Testis (tissue), 2 donors: ENCODE results near the gene FMNL3.
"Not testable (repeated sequence)": the region's sequence is repeated elsewhere in the genome, so short reads cannot be mapped to it uniquely, and the experiment has no call there.

Source experiments
- CTCF ChIP-seq, 3 experiments: fragments of 450-650 bp in 2 of 3; fragments of 200-600 bp in 1 of 3; sonication (generic) in 1 of 3; IDR thresholded peaks; one replicate each; pipeline ENCODE4 v1.5.1; 2016 to 2019; ENCODE audit warnings: antibody characterized with exemption in 3 of 3, mild to moderate bottlenecking in 2 of 3, moderate library complexity in 1 of 3
- POLR2A ChIP-seq: fragments of 450-650 bp; IDR thresholded peaks from one replicate; pipeline ENCODE4 v1.6.1; 2017; ENCODE audit warnings: antibody characterized with exemption, mild to moderate bottlenecking, moderate library complexity

- not testable (repeated sequence) for TF ChIP-seq CTCF (IDR thresholded peaks at IDR 0.05); POLR2A
These were observed 96.4 kb downstream of the FMNL3 start for GRCh38 chr12:49610785-49611184.
